HG03457 (cell line): ENCODE measurements around the gene NUMBL.
"Not testable (repeated sequence)": the region's sequence is repeated elsewhere in the genome, so short reads cannot be mapped to it uniquely, and the experiment has no call there.

ENCODE experiments used
- ATAC-seq: cut with Tn5 transposase; IDR thresholded peaks from one replicate; pipeline ENCODE4 v1.9.1; 2021; ENCODE audit warnings: moderate number of reproducible peaks; ENCODE audit not compliant: unreplicated experiment

Gene NUMBL

GRCh38 chr19:40638327-40638726 lies 52.1 kb downstream of the NUMBL start:
- no peak for ATAC-seq

- no peak for ATAC-seq
Measured at GRCh38 chr19:40633207-40633606, 57.2 kb downstream of the NUMBL start.

GRCh38 chr19:40632311-40633036 lies 58.0 kb downstream of the NUMBL start:
- ATAC-seq = no peak

GRCh38 chr19:40630571-40631160 lies 59.8 kb downstream of the NUMBL start:
- ATAC-seq = no peak

GRCh38 chr19:40629346-40629745 lies 61.1 kb downstream of the NUMBL start:
- no peak for ATAC-seq

GRCh38 chr19:40627486-40628279 lies 62.8 kb downstream of the NUMBL start:
- no peak for ATAC-seq

- no peak for ATAC-seq
Measured at GRCh38 chr19:40626918-40627317, 63.5 kb downstream of the NUMBL start.

GRCh38 chr19:40625406-40626120 lies 64.9 kb downstream of the NUMBL start:
- no peak for ATAC-seq

- ATAC-seq = not testable (repeated sequence)
Measured at GRCh38 chr19:40624369-40625153, 65.9 kb downstream of the NUMBL start.

GRCh38 chr19:40623403-40624251 lies 66.8 kb downstream of the NUMBL start:
- no peak for ATAC-seq

- no peak for ATAC-seq
Measured at GRCh38 chr19:40622773-40623075, 67.7 kb downstream of the NUMBL start.

- ATAC-seq = no peak
Measured at GRCh38 chr19:40621966-40622772, 68.3 kb downstream of the NUMBL start.

GRCh38 chr19:40621283-40621682 lies 69.2 kb downstream of the NUMBL start:
- ATAC-seq = no peak

GRCh38 chr19:40620161-40620485 lies 70.3 kb downstream of the NUMBL start:
- no peak for ATAC-seq

- ATAC-seq = no peak
Measured at GRCh38 chr19:40619333-40620160, 70.9 kb downstream of the NUMBL start.

- no peak for ATAC-seq
Measured at GRCh38 chr19:40617961-40618360, 72.5 kb downstream of the NUMBL start.

GRCh38 chr19:40616941-40617340 lies 73.5 kb downstream of the NUMBL start:
- no peak for ATAC-seq

GRCh38 chr19:40616178-40616577 lies 74.3 kb downstream of the NUMBL start:
- ATAC-seq = no peak
